ENCODE data around the gene SMC1B. TPM values are rescaled to one million over a fixed set of nuclear protein-coding genes. Genes with fewer than 3 reads are reported as not detected.

The SMC1B gene
- total RNA-seq, 1 donor from 2014 or later = 0.06 TPM

- H3K27me3 Mint-ChIP-seq (ENCODE audit: insufficient read depth, low read depth) = peaks cover 2% of the 10 kb centered on the region
- DNase-seq (ENCODE audit: low spot score) = no peak
- H3K4me2 ChIP-seq = no peak overlapping the region
- no peaks in the 10 kb centered on the region for H3K9me3 Mint-ChIP-seq
- no peaks in the 10 kb centered on the region for H3K36me3 ChIP-seq
- no peaks in the 10 kb centered on the region for H3K27me3 ChIP-seq
- no peak overlapping the region for H3K27ac ChIP-seq
- H4K20me1 ChIP-seq (ENCODE audit: low read depth) = no peaks in the 10 kb centered on the region
- no peak overlapping the region for H2AFZ ChIP-seq (replicated peaks)
- peaks cover 20% of the 10 kb centered on the region for H3K36me3 Mint-ChIP-seq
- no peaks in the 10 kb centered on the region for H3K9me3 ChIP-seq (ENCODE audit: low read depth)
- no peaks in the 10 kb centered on the region for H3K79me2 ChIP-seq (ENCODE audit: low read depth)
- no peak overlapping the region for H3K9ac ChIP-seq
- H3K27ac Mint-ChIP-seq = no peak overlapping the region
- H3F3A ChIP-seq (ENCODE audit: low read depth) = no peaks in the 10 kb centered on the region
- no peak for TF ChIP-seq EZH2phosphoT487 (IDR thresholded peaks at IDR 0.05)
- TF ChIP-seq EZH2 (IDR thresholded peaks at IDR 0.05) = no peak
- no peak for TF ChIP-seq CTCF (IDR thresholded peaks at IDR 0.05)
- peaks cover 17% of the 10 kb centered on the region for H3K4me1 Mint-ChIP-seq
- no peak overlapping the region for H3K4me3 Mint-ChIP-seq
- no peak overlapping the region for H3K4me3 ChIP-seq
- no peaks in the 10 kb centered on the region for H3K4me1 ChIP-seq
These were observed 74.6 kb downstream of the SMC1B start for GRCh38 chr22:45338795-45339194.

GRCh38 chr22:45337536-45337935 lies 75.9 kb downstream of the SMC1B start:
- Histone ChIP-seq H3K4me2 (no peak overlapping the region), H3K9me3 (ENCODE audit: low read depth) (no peaks in the 10 kb centered on the region), H3K79me2 (ENCODE audit: low read depth) (no peaks in the 10 kb centered on the region), H4K20me1 (ENCODE audit: low read depth) (no peaks in the 10 kb centered on the region), H3K36me3 (no peaks in the 10 kb centered on the region), H3K4me3 (no peak overlapping the region), H3K9ac (no peak overlapping the region), H3K27ac (no peak overlapping the region), H3K4me1 (no peaks in the 10 kb centered on the region), H3K27me3 (no peaks in the 10 kb centered on the region), H2AFZ (replicated peaks) (no peak overlapping the region), H3F3A (ENCODE audit: low read depth) (no peaks in the 10 kb centered on the region)
- Mint-ChIP-seq H3K36me3 (peaks cover 22% of the 10 kb centered on the region), H3K27ac (no peak overlapping the region), H3K27me3 (ENCODE audit: insufficient read depth, low read depth) (peaks cover 2% of the 10 kb centered on the region), H3K9me3 (no peaks in the 10 kb centered on the region), H3K4me1 (peaks cover 17% of the 10 kb centered on the region), H3K4me3 (no peak overlapping the region)
- TF ChIP-seq EZH2phosphoT487 (IDR thresholded peaks at IDR 0.05) (no peak), CTCF (IDR thresholded peaks at IDR 0.05) (no peak), EZH2 (IDR thresholded peaks at IDR 0.05) (no peak)
- DNase-seq (ENCODE audit: low spot score) = no peak

- Histone ChIP-seq H3K27ac (no peak overlapping the region), H3F3A (ENCODE audit: low read depth) (no peaks in the 10 kb centered on the region), H3K36me3 (no peaks in the 10 kb centered on the region), H3K79me2 (ENCODE audit: low read depth) (no peaks in the 10 kb centered on the region), H3K27me3 (no peaks in the 10 kb centered on the region), H3K4me1 (no peaks in the 10 kb centered on the region), H4K20me1 (ENCODE audit: low read depth) (no peaks in the 10 kb centered on the region), H2AFZ (replicated peaks) (no peak overlapping the region), H3K4me2 (no peak overlapping the region), H3K9ac (no peak overlapping the region), H3K4me3 (no peak overlapping the region), H3K9me3 (ENCODE audit: low read depth) (no peaks in the 10 kb centered on the region)
- DNase-seq (ENCODE audit: low spot score) = no peak
- Mint-ChIP-seq H3K36me3 (peaks cover 22% of the 10 kb centered on the region), H3K4me3 (no peak overlapping the region), H3K4me1 (peaks cover 17% of the 10 kb centered on the region), H3K27ac (peak overlapping the region; percentile 63), H3K27me3 (ENCODE audit: insufficient read depth, low read depth) (peaks cover 2% of the 10 kb centered on the region), H3K9me3 (no peaks in the 10 kb centered on the region)
- TF ChIP-seq CTCF (IDR thresholded peaks at IDR 0.05) (no peak), EZH2 (IDR thresholded peaks at IDR 0.05) (no peak)
These were observed 76.4 kb downstream of the SMC1B start for GRCh38 chr22:45336971-45337431.

Measured in neural progenitor cell (in vitro differentiated cells).